HG03439 (cell line): ENCODE measurements around the gene PRDM5.

Experiments used
- ATAC-seq: cut with Tn5 transposase; IDR thresholded peaks from one replicate; pipeline ENCODE4 v1.9.1; 2021; ENCODE audit warnings: mild to moderate bottlenecking, moderate library complexity; ENCODE audit not compliant: unreplicated experiment

The PRDM5 gene

DNA sequence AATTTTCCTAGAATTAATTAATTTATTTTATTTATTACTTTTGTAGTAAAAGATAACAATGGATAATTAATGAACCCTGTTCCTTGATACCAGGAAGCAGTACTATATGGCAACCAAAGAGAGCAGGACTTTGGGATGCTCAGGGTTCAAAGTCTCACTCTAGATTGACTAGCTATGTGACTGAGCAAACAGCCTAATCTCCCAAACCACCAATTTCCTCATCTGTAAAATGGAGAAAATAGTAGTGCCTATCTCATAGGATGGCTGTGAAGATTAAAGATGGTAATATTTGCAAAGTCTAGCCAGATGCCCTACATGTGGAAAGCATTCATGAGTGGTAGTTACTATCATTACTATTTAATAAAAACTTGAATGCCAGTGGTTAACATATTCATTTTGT is 97.6 kb downstream of the PRDM5 start:
- no peak for ATAC-seq

DNA sequence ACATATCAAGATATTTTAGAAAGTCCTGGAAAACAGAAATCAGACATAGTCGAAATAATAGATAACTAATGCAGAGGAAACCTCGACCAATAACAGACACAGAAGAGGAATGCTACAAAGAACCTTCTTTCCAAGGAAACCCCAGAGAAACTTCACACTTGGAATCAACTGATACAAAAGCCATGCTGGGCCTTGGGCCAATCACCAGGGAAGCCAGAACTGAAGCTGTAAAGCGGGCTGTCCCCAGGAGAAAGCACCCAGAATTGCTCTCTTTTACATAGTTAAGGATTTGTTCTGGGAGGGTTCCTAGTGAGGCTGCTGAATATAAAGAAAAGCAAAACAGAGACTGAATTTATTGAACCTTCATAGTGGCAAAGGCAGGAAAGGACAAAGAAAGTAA is 100.5 kb downstream of the PRDM5 start:
- no peak for ATAC-seq

DNA sequence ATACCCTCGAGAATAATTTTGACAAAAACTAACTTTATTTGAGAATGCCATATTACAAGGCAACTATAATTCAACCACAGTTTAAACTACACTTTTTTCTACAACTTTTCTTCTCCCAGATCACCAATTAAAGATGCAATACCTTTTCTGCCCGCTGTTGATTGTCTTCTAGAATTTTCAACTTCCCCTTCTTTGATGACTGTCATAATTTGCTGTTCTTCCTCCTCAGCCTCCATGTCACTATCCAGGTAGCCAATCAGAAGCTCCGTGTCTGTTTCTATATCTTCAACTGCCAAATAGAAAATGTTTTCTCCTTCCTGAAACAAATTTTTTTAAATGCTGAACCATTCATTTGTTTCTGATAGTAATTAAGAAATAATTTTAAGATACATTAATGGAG is 101.5 kb downstream of the PRDM5 start:
- no peak for ATAC-seq

DNA sequence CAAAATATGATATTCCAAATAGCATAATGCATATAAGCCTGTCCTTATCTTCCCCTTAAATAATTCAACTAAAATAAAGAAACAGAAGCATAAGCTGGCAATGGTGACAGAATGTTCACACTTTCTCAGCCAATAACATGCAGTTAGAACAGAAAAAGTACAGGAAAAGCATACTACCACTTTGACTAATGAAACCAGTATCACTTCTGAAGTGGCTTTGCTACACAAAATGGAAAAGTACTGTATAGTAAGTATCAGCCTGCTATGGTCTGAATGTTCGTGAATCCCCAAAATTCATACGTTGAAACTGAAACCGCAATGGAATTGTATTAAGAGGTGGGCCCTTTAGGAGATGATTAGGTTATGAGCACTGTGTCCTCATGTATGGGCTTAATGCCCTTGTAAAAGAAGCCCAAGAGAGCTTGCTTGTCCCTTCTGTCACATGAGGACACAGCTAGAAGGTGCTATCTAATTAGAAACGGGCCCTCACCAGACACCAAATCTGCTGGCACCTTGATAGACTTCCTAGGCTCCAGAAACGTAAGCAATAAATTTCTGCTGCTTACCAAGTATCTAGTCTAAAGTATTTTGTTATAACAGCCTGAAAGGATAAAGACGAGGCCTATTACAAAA is 102.6 kb downstream of the PRDM5 start:
- ATAC-seq = no peak

DNA sequence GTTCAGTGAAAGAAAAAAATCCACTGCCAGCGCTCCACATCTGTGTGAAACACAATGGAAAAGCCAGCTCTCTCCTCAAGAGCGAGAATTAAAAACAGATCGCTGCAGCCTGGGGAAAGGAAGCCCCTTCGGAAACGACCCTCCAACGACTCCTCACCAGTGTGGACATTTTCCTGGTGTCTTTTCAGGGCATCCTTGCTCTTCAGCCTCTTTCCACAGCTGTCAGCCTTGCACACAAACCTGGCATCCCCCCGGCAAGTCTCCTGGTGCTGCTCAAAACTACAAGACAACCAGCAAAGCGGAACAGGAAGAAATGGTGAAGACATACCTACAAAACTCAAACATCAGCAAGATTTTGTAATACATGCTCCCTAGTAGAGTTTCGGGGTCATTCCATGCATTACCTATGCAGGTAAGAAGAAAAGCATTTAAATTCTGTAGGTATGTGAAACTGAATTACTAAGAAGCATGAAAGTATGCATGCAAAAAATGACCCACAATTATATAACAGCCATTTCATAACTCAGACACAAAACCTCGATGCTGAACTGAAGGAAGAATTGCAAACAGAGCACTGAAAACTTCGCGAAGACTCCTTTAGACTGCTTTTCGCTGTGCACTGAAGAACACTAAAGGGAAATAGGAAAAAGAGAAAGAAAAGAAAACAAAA is 106.1 kb downstream of the PRDM5 start:
- ATAC-seq = no peak

DNA sequence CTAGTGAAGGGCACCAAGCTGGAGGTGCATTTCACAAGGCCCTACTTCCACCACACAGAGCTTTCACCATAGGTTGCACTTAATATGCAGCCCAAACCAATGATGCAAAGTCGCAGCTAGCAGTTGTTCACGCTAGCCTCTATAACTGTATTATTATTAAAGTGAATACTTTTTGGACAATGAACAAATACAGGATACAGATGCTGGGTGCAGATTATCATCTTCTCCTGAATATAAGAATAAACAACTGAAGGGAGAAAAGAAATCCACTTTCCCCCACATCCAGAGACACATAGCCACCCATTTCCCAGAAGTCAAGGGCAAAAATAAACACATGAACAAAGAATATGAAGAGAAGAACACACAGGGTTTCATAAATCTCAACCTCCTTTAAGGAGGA is 107.2 kb downstream of the PRDM5 start:
- ATAC-seq = no peak

DNA sequence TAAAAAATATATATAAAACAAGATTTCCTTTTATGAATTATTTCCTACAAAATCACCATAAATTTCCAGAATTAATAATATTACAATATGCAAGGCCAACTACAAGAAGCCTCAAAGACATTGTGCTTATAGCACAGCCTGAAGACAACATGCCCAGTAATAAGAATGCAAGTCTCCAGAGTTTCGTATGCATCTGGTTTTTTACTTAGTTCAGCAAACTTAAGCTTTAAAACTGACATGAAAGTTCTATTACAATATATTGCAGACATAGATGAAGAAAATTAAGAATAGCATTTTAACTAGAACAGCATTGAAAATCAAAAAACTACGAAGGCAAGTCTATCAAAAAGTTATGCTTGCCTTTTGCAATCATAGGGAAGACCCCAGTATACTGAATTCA is 107.6 kb downstream of the PRDM5 start:
- ATAC-seq = no peak

DNA sequence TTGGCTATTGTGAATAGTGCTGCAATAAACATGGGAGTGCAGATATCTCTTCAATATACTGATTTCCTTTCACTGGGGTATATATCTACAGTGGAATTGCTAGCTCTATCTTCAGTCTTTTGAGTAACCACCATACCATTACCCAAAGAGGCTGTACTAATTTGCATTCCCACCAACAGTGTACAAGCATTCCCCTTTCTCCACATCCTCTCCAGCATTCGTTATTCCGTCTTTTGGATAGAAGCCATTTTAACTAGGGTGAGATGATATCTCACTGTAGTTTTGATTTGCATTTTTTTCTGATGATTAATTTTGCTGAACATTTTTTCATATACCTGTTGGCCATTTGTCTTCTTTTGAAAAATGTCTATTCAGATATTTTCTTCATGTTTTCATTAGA is 110.3 kb downstream of the PRDM5 start:
- no peak for ATAC-seq

DNA sequence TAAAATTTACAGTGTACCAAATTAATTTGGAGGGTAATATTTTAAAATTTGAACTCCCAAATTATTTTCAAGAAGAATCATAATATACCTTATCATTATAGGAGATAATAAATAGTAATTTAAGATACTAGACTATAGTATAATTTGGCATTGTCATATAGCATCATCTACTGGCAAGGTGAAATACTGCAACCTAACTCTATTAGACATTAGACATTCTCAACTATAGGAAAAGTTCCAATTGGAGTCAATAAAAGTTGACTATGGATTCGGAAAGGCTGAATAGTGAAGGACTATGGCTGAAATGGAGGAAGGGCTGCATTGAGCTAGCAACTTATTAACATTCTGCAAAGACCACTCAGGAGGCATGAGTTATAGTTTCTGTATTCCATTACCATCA is 113.0 kb downstream of the PRDM5 start:
- no peak for ATAC-seq

DNA sequence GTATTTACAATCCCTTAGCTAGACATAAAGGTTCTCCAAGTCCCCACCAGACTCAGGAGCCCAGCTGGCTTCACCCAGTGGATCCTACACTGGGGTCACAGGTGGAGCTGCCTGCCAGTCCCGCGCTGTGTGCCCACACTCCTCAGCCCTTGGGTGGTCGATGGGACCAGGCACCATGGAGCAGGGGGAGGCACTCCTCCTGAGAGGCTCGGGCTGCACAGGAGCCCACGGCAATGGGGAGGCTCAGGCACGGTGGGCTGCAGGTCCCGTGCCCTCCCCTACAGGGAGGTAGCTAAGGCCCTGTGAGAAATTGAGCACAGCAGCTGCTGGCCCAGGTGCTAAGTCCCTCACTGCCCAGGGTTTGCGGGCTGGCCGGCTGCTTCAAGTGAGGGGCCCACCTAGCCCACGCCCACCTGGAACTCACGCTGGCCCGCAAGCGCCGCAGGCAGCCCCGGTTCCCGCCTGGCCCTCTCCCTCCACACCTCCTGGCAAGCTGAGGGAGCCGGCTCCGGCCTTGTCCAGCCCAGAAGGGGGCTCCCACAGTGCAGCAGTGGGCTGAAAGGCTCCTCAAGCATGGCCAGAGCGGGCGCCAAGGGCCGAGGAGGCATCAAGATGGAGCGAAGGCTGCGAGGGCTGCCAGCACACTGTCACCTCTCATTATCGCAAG is 113.9 kb downstream of the PRDM5 start:
- no peak for ATAC-seq

DNA sequence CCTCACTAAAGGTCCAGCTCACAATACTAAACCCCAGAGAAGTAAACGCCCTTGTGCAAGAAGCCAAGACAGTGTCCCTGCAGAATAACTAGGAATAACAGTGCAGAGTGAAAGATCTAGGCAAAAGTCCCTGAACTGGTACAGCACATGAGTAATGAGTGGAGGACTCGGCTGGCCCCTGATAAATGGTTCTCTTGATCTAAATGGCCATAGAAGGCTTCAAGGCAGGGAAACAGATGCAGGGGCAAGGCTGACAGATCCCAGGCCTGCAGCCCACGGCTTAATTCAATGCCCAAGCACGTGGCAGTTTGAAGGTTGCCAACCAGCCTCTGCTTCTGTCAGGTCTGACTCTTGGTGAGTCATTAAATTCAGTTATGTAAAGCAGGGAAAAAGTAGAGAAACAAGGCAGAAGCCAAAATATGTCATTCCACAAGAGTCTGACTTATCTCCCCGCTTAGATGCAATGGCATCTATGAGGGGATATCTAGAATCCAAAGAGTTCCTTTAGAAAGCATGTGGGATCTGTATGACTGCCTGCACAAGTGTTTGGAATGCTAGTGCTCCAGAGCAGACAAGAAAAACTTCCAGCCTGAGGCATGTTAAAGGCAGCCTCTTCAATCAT is 121.3 kb downstream of the PRDM5 start:
- ATAC-seq = no peak

DNA sequence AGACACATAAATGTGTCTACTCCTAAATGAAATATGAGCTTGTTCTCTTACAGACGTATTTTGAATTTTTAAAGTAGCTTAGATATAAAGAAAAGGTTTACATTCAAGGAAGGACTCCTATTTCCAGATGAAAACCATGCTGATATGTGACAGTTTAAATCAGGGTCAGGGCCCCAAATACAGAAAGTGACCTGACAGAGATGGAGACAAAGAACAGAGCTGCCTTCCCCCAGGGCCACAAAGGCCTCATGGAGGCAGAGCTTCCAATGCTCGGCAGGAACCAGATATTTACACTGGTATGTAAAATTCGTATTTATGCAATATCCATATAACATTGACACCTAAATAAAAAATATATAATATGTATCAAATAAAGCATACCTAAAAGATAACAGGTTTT is 124.0 kb downstream of the PRDM5 start:
- ATAC-seq = no peak

DNA sequence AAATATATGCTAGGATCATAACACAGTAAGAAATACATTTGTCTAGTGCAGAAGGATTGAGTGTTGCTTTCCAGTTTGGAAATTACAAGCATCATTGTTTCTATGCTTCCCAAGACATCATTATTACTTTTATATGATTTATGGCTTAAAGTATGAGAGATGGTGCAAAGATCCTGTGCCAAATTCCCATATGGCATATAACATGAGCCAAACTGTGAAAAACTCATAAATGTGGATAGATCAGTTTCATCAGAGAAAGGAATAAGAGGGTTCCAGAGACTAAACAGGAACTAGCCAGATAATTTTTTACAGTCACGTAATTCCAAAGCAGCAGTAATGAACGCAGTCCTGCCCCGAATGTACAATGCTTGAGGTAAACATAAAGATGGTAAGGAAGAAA is 126.3 kb downstream of the PRDM5 start:
- ATAC-seq = no peak

DNA sequence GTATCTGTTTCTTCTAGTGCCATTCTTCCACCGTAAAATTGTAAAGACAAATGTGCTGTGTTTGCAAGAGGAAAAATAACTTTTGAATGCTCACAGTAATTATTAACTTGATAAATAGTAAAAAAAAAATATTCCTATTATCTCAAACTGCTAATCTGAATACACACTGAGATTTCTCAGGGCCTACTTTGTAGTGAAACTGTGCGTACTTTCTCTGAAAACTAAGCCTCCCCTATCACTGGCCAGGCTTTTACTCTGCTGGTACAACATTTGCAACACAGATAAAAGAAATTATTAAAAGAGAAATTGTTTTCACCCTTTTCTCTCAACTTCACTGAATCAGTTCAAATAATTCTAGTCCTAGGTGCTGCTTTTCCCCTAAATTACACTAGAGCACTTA is 137.3 kb downstream of the PRDM5 start:
- no peak for ATAC-seq

DNA sequence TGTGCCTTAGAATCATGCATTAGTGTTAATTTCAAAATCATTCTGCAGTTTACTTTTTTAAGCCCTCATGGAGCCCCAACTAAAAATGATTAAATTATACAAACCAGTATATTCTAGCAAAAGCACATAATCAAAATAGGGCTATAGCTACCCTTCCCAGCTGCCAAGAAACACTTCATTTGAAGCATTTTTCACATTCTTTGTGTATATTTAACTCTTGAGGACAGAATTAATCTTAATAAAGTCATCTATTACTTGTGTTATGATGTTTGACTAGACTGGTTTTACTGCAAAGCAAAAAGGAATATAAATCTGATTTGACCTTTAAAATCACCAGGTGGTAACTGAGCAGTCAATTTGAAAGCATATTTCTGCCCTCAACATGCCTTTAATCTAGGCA is 145.1 kb downstream of the PRDM5 start:
- ATAC-seq = no peak

DNA sequence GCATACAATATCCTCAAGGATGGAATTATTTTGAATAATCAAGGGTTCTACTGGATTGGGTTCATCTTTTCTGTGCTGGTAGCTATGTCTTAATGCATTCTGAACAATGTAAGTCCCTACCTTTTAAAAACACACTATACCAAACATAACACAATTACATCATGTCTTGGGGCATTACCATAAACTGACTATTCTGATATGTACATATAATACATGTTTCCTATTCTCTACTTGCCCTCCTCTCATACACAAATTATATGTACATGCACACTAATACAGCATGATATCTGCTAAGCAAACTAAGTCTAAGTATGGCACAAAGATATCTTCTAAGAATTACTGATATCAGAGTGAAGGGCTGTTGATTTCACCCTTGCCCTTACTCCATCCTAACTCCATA is 147.1 kb downstream of the PRDM5 start:
- no peak for ATAC-seq

DNA sequence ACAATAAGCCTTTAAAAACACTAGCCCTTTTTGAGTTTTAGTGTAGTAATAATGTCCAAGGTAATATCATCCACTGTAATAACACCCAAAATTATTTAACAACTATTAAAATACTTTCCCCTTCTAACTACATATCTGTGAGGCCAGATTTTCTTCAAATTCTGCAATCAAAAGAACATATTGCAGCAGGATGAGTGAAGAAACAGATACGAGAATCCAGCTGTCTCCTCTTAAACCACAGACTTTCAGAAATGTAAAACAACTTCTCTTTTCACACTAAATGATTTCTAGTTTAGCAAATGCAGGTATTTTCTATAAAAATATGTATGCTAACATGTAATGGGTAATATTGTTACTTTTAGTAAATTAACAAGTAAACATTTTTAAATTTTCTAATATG is 148.9 kb downstream of the PRDM5 start:
- ATAC-seq = no peak

DNA sequence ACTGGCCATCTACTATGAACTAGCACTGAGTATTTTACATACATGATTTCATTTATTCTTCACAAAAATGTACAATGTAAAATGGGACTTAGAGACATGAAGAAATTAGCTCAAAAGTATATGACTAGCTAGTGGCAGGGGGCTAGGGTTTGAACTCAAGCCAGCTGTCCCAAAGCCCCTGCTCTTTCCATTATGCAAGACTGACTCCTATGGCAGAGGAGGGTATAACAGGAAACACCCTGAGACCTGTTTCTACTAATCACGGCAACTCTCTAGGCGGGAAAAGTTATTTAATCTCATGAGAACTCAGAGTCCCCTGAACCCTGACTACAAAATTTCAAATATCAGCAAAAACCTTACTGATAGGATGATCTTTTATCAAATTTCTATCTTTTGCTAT is 150.6 kb downstream of the PRDM5 start:
- ATAC-seq = no peak

DNA sequence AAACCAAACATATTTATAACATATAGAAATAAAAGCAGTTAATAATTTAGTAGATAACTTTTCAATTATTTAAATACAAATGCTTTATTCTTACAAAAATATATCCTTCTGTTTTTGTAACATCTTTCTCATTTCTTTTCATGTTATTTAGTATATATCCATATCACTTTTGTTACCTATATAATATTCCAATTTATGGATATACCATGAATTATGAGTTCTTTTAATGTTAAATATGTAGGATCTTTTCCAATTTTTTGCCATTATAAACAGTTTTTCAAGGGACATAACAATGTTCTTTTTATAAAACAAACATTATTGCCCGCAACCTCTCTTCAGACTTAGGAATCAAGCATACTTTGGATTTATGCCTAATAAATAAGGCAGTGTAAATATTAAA is 151.6 kb downstream of the PRDM5 start:
- no peak for ATAC-seq

DNA sequence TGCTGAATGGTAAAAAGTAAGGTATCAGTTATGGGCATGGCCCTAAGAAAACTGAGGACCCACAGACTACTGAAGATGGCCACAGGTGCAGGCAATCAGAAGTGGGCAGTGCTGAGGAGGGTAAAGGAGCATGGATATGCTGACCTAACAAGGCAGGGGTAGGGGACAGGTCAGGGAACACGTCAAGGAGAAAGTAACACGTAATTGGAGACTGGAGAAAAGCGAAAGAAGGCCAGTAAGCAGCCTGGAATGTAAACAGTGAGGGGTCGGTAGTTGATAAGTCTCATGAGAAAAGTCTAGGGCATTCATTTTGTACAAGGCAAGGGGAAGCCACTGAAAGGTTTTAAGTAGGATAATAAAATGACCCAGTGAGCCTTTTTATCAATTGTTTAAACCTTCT is 153.3 kb downstream of the PRDM5 start:
- ATAC-seq = no peak

DNA sequence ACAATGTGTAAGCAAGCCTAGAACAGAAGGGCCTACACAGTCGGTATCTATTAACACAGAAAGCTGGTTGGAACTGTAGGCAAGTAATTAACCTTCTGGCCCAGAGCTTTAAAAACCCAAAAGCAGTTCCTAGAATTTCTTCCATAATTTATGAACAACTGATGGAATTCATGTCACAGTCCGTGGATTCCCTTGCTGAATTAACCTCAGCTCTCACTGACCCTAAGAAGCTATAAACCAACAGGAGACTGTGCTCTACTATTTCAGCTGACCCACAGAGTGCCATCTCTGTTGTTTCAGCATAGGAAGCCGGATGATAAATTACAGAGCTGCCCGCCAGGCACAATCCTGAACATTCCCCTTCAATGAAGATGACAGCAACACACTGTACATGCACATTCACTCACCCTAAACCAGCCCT is 157.3 kb downstream of the PRDM5 start:
- no peak for ATAC-seq

DNA sequence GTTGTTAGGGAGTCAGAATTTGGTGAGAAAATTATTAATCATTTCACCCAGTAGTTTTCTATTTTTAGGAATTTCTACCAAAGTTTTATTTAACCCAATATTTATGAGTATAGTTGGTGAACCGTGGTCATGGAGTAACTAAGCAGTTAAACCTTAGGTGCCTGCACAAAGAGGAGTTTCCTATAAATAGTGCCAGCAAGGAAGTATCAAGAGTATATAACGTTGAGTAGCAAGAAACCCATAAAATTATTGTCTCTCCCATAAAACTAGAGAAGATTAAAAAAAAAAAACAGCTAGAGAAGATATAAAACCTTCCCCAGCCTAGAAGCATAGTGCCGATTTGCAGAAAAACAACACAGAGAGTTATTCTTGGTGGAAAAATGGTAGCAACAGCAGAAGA is 158.9 kb downstream of the PRDM5 start:
- no peak for ATAC-seq
